Body of pancreas (tissue), 4 donors: ENCODE results near the gene SYT9.

ENCODE experiments used
- CTCF ChIP-seq, 7 experiments: fragments of 450-650 bp in 4 of 7; fragments of 200-600 bp in 3 of 7; sonication (generic) in 3 of 7; IDR thresholded peaks; one replicate each; pipeline ENCODE4 v1.5.1; 2016 to 2019; ENCODE audit warnings: antibody characterized with exemption in 7 of 7
- POLR2A ChIP-seq, 3 donors: fragments of 450-650 bp; IDR thresholded peaks; one replicate each; pipeline ENCODE4 v1.6.1; 2016; ENCODE audit warnings: antibody characterized with exemption in 3 of 3, mild to moderate bottlenecking in 2 of 3

- TF ChIP-seq CTCF (IDR thresholded peaks at IDR 0.05) (no peak), POLR2A (IDR thresholded peaks at IDR 0.05) (no peak)
These were observed 259.7 kb downstream of the SYT9 start for GRCh38 chr11:7511401-7511800.
